B cell (primary cell): ENCODE results near the gene FASTK.

Source experiments
- CTCF ChIP-seq: fragments of 200-600 bp; IDR thresholded peaks from one replicate; pipeline ENCODE4 v1.8.0; 2022; ENCODE audit warnings: antibody characterized with exemption, mild to moderate bottlenecking
- EZH2 ChIP-seq: IDR thresholded peaks from 2 replicates; pipeline ENCODE4 v1.6.1; 2012; ENCODE audit warnings: borderline replicate concordance, low read depth, mild to moderate bottlenecking, moderate library complexity, low read length; ENCODE audit not compliant: insufficient read depth, poor library complexity, severe bottlenecking

GRCh38 chr7:151053751-151054150 is 26.9 kb downstream of the FASTK start:
- TF ChIP-seq CTCF = no peak
- no peak for TF ChIP-seq EZH2
